Activated gamma-delta T cell (primary cell): ENCODE data around the gene ARMC3.
"Not testable (repeated sequence)": the region's sequence is repeated elsewhere in the genome, so short reads cannot be mapped to it uniquely, and the experiment has no call there.

Experiments used
- DNase-seq: peaks from one replicate; lab custom pipeline; 2025; lab: John Stamatoyannopoulos, UW
- total RNA-seq, 2 donors: gene quantifications; one replicate each; lab custom pipeline; 2026; lab: John Stamatoyannopoulos, UW

The ARMC3 gene, protein sequence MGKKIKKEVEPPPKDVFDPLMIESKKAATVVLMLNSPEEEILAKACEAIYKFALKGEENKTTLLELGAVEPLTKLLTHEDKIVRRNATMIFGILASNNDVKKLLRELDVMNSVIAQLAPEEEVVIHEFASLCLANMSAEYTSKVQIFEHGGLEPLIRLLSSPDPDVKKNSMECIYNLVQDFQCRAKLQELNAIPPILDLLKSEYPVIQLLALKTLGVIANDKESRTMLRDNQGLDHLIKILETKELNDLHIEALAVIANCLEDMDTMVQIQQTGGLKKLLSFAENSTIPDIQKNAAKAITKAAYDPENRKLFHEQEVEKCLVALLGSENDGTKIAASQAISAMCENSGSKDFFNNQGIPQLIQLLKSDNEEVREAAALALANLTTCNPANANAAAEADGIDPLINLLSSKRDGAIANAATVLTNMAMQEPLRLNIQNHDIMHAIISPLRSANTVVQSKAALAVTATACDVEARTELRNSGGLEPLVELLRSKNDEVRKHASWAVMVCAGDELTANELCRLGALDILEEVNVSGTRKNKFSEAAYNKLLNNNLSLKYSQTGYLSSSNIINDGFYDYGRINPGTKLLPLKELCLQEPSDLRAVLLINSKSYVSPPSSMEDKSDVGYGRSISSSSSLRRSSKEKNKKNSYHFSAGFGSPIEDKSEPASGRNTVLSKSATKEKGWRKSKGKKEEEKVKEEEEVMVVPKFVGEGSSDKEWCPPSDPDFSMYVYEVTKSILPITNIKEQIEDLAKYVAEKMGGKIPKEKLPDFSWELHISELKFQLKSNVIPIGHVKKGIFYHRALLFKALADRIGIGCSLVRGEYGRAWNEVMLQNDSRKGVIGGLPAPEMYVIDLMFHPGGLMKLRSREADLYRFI
- total RNA-seq, result 0 to 0.04 reads per million in 2 donors

DNA sequence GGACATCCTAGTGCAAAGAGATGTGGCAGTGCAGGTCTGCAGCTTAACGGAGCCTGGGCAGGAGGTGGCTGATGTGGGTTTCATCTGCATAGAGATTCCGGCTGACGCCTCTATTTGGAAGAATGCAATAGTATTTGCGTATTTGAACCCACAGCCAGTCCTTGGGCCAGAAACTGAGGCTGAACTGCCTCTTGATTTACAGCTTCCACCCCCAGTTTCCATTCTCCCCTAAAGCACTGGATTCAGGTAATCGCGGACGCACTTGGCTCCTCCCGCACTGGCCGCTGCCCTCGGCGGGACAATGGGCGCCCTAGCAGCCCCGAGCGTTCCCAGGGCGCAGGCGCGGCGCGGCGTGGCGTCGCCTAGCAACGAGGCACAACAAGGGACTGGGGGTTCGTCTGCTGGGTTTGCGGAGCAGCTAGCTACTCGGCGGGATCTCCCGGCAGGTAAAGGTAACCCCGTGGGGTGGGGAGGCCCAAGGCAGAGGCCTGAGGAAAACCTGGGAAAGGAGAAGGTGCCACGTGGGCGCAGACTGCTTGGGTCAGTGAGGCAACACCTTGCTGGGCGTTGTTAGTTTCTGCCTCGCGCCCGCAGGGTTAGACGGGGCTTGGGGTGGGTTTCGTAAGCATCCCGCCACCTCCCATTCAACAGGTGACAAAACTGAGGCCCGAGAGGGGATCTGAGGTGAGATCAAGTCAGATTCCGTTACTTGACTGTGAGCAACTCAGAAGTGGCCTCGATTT lies at the start of gene ARMC3:
TSS of gene ARMC3 (plus strand) at position 393 of the 743 bp plus-strand sequence. CDS start 3,944 bp downstream, outside the sequence.
- DNase-seq, result peak; percentile 46

GRCh38 chr10:22891797-22892196 lies 36.1 kb upstream of the ARMC3 start:
- DNase-seq, result no peak

GRCh38 chr10:22893781-22894180 lies 34.1 kb upstream of the ARMC3 start:
- DNase-seq, result no peak

DNA sequence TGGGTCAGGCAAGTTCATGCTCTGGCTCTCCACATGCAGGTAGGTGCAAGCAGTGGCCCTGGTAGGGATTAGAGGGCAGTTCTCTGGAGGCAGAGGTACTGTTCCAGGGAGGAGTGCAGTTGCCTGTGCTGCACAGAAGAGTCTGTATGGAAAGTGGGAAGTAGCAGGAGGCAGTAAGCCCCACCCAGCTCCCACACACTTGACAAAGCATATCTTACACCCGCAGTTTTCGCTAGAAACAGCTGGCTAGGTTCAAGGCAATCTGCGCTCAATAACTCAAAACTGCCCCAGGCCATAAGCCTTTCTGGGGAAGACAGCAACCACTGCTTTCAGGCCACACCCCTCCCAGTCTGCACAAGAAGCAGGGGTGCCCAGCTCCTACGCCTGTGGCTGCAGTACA lies 33.1 kb upstream of the ARMC3 start:
- DNase-seq, result no peak

DNA sequence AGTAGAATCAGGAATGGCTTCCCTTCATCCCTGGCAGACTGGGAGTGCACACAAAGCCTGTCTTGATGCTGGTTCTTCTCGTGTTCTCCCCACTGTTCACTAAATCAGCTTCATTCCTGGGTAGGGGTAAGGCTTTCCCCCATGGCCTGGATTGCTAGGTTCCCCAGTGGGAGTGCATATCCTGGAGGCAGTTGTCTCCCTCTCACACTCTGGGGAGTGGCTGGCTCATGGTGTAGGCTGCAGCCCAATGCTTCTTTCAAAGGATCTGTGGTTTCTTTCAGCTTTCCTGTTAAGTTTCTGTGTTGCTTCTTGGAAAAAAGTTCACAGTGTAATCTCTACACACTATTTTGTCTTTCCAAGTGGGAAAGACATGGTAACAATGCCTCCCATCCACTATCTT lies 32.6 kb upstream of the ARMC3 start:
- no peak for DNase-seq

GRCh38 chr10:22897371-22897770 lies 30.5 kb upstream of the ARMC3 start:
- DNase-seq, result no peak

DNA sequence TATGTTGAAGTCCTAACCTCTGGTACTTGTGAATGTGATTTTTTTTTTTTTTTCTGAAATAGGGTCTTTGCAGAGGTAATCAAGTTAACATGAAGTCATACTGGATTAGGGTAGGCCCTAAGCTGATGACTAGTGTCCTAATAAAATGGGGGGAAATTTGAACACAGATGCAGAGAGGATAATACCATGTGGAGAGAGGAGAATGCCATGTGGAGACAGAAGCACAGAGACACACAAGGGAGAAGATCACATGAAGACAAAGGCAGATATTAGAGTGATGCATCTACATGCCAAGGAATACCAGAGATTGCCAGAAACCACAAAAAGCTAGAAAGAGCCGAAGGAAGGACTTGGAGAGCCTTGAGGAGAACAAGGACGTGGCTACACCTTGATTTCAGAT lies 28.5 kb upstream of the ARMC3 start:
- no peak for DNase-seq

DNA sequence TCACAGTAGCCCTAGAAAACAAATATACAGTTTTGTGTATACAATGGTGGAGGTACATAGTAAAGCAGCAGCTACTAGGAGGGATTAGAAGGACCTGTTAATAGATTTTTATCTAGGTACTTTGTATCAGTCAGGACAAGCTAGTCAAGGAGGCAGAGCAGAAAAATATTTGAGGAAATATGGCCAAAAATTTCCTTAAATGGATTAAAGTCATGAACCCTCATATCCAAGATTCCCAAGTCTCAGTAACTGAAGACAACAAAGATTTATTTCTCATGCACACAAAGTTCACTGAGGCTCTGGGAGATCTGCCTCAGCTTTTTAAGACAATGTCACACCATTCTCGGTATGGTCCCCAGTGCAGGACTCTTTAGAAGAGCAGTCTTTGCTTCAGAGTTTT lies 28.1 kb upstream of the ARMC3 start:
- DNase-seq, result no peak

GRCh38 chr10:22900841-22901601 lies 26.8 kb upstream of the ARMC3 start:
- no peak for DNase-seq

GRCh38 chr10:22902147-22902546 lies 25.7 kb upstream of the ARMC3 start:
- not testable (repeated sequence) for DNase-seq

- DNase-seq, result no peak
Observed at GRCh38 chr10:22903694-22904093, 24.2 kb upstream of the ARMC3 start.

DNA sequence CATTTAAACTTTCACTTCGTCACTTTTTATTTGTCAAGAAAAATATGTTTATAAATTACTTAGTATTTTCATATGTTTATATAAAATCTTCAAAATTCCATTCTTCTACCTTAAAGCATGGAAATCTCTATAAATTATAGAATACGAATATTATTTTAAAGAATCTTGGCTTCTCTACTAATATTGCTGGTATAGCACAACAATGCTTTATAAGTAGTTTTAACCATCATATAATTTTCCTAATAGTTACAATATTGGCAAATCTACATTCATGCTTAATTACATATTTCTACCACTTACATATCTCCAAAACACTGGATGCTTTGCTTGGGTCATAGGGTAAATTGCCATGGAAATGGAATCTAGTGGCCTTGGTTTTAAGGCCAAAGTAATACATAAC lies 21.1 kb upstream of the ARMC3 start:
- DNase-seq, result no peak

DNA sequence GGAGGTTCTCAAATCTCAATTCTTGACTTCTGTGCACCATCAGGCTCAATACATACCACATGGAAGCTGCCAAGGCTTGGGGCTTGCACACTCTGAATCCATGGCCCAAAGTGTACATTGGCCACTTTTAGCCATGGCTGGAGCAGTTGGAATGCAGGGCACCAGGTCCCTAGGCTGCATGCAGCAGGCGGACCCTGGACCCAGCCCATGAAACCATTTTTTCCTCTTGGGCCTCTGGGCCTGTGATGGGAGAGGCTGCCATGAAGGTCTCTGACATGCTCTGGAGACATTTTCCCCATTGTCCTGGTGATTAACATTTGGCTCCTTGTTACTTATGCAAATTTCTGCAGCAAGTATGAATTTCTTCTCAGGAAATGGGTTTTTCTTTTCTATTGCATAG lies 19.0 kb upstream of the ARMC3 start:
- no peak for DNase-seq

- not testable (repeated sequence) for DNase-seq
Observed at GRCh38 chr10:22909673-22910072, 18.2 kb upstream of the ARMC3 start.

- no peak for DNase-seq
Observed at GRCh38 chr10:22911067-22911466, 16.8 kb upstream of the ARMC3 start.

DNA sequence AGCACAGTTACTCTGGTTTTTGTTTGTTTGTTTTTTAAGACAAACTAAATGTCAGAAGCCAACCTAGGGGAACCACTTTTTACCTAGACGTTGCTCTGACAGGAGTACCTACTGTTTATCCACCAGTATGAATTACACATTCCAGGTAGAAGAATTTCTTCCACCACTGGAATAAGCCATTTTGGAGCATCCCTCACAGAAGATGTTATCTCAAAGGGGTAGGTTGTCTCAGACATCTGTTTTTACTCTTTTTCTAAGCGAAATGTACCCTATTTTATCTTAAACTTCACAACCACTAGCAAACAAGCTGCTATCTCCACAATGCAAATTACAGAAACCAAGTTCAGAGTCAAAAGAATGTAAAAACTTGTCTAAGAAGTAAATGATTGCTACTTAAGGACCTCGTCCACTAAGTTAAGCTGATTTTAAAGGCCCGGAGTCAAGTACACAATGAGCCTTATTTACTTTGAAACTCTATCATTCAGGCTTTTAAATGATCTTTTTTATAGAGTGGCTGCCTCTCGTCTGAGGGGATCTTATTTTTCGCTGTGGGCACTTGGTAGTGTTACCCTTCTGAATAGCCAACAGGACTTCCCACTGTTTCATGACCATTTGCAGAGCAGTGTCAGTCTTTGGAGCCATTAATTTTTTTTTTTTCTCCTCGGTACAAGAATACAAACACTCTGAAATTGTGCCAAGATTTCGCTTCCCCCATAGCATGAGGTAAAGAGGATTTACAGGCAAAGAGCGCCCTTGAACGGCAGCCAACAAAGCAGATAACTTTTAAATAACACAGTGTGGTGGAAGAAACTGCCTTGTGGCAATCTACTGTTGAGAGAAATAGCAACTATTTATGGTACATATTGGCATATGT lies 15.7 kb upstream of the ARMC3 start:
- no peak for DNase-seq

DNA sequence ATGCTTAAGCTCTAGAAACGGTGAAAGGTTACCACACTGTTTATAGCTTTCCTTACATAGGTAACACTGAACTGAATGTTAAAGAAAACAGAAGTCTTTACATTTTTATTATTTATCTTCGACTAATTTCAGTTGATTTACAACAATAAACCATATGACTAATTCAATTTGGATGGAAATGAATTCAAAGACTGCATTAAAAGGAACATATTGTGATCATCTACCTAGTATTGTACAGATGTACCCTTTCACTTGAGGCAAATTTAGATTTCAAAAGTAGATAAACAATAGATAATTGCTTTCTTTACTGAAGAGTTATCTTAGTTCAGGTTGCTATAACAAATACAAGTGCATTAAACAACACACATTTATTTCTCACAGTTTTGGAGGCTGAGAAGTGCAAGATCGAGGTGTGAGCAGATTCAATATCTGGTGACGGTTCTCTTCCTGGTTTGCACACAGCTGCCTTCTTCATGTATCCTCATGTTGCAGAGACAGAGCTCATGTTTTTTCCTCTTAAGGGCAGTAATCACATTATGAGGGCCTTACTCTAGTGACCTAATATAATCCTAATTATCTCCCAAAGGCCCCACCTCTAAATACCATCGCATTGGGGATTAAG lies 15.0 kb upstream of the ARMC3 start:
- no peak for DNase-seq

DNA sequence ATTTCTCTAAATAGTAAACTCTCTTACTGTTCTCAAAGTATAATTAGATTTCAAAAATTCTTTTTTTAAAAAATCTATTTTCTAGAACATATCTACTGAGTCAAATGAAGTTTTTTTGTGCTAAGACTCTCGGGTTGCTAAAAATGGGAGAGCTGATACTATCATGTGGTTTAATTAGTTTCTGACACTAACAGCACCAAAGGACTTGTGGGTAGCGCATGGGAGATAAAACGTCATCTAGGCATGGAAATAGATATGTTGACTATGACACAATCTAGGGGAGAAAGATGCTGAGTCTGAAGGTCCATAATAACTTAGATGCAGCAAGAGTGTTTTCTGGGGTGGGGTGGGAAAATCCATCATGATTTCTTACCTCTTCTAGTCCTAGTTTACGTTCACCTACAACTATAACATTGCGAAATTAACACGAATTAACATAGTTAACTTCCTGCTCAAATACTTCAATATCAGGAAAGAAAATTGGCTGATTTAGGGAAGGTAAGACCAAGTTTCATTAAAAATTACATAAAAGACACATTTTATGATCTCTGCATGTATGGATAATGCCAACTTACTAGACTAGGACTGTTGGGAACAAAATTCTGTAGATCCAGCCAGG lies 14.3 kb upstream of the ARMC3 start:
- no peak for DNase-seq

GRCh38 chr10:22915314-22915713 lies 12.5 kb upstream of the ARMC3 start:
- DNase-seq, result no peak

- no peak for DNase-seq
Observed at GRCh38 chr10:22925088-22925487, 2.8 kb upstream of the ARMC3 start.
